Psoas muscle (tissue), 8 donors: Measurements from ENCODE around the gene SLC22A2. TPM values are rescaled to one million over a fixed set of nuclear protein-coding genes. Genes with fewer than 3 reads are reported as not detected.

Source experiments
- ATAC-seq, 4 donors: fragments of 200-7000 bp; cut with Tn5 transposase; one replicate each; pipeline ENCODE4 v1.9.1; 2020; ENCODE audit warnings: moderate library complexity in 3 of 4, mild to moderate bottlenecking in 2 of 4
- DNase-seq, 2 donors: peaks; one replicate each; pipeline ENCODE4 v3.0.0-alpha.2; 2020
- H3K27ac ChIP-seq: fragments of 200-600 bp; one replicate; pipeline ENCODE4 v1.8.0; 2022
- H3K27me3 ChIP-seq, 3 donors: fragments of 200-600 bp in 1 of 3; one replicate each; pipeline versions ENCODE4 v1.6.1 to v1.8.0; 2013 to 2022; ENCODE audit warnings: low read length in 2 of 3, mild to moderate bottlenecking in 2 of 3, moderate library complexity in 1 of 3; ENCODE audit not compliant: insufficient read depth in 3 of 3
- H3K36me3 ChIP-seq, 2 donors: fragments of 200-600 bp in 1 of 2; one replicate each; pipeline versions ENCODE4 v1.6.1 to v1.8.0; 2013 to 2022; ENCODE audit warnings: low read depth in 1 of 2, mild to moderate bottlenecking in 1 of 2, moderate library complexity in 1 of 2; ENCODE audit not compliant: insufficient read depth in 1 of 2
- H3K4me1 ChIP-seq: fragments of 200-600 bp; one replicate; pipeline ENCODE4 v1.8.0; 2022
- H3K4me3 ChIP-seq: fragments of 200-600 bp; one replicate; pipeline ENCODE4 v1.8.0; 2022; ENCODE audit warnings: mild to moderate bottlenecking
- H3K9me3 ChIP-seq: fragments of 200-600 bp; one replicate; pipeline ENCODE4 v1.8.0; 2022
- WGBS, 3 donors: extraction: QIAGEN DNeasy Blood & Tissue Kit; methylation state at CpG; one replicate each; pipeline versions ENCODE4 v1.1.6 to v1.1.7; 2013; 5-methylcytosine and 5-hydroxymethylcytosine counted together
- intact Hi-C, 2 donors: fragments of 100-400 bp; cut with DNase I; formaldehyde crosslinking; loops; one replicate each; pipeline versions ENCODE4 v1.11.0 to v1.14.2; 2022
- polyA plus RNA-seq, 3 donors: library from polyadenylated mRNA; stranded (reverse); fragments of 200-250 nt; gene quantifications; one replicate each; pipeline ENCODE4 v1.2.3, GENCODE V29; 2013
- total RNA-seq, 4 donors: library from RNA; stranded (reverse); fragmentation: NEBNext Ultra II Directional in 2 of 4; extraction: Animal tissue kit (Norgen Biotek cat#: 25700) in 2 of 4; gene quantifications; one replicate each; pipeline versions ENCODE4 v1.2.1 to v1.2.4, GENCODE V29; 2021 to 2023
- TF ChIP-seq, protein P1 (sequence below): fragments of 200-600 bp; IDR thresholded peaks from one replicate; pipeline ENCODE4 v1.8.0; 2022; ENCODE audit warnings: antibody characterized with exemption
- donor health status: healthy with polysubstance abuse.
- donor health status: DM: no; HTN: no; CAD: no; lungs with moderate emphysema.
- donor health status: Bipolar disorder and iron deficiency.
- donor health status: healthy.
- donor health status: DM: yes; HTN: yes; CAD: no.
- donor health status: DM: no; HTN: no; CAD: no.
- donor health status: DM: no; HTN: no; CAD: no.
- donor health status: DM: yes; HTN: yes; CAD: no.

SLC22A2 gene
- total and polyA plus RNA-seq, 7 donors: 0.06 to 0.75 (median 0.44) TPM; not detected in 1

- no peak overlapping the region for H3K4me3 ChIP-seq
- ATAC-seq (peak in 1 of 4 donors; percentile 46), DNase-seq (no peak)
- WGBS, 3 donors: 58 to 94% (median 76%) methylated on average over 1 of the region's 1 CpG
- TF ChIP-seq, protein P1, sequence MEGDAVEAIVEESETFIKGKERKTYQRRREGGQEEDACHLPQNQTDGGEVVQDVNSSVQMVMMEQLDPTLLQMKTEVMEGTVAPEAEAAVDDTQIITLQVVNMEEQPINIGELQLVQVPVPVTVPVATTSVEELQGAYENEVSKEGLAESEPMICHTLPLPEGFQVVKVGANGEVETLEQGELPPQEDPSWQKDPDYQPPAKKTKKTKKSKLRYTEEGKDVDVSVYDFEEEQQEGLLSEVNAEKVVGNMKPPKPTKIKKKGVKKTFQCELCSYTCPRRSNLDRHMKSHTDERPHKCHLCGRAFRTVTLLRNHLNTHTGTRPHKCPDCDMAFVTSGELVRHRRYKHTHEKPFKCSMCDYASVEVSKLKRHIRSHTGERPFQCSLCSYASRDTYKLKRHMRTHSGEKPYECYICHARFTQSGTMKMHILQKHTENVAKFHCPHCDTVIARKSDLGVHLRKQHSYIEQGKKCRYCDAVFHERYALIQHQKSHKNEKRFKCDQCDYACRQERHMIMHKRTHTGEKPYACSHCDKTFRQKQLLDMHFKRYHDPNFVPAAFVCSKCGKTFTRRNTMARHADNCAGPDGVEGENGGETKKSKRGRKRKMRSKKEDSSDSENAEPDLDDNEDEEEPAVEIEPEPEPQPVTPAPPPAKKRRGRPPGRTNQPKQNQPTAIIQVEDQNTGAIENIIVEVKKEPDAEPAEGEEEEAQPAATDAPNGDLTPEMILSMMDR: no peak
- H3K4me1 ChIP-seq: no peaks in the 10 kb centered on the region
- H3K9me3 ChIP-seq: peaks cover 11% of the 10 kb centered on the region
- no peak overlapping the region for H3K27ac ChIP-seq
- no peaks in the 10 kb centered on the region for H3K27me3 ChIP-seq
- intact Hi-C loops: no loop called here
- H3K36me3 ChIP-seq: no peaks in the 10 kb centered on the region
Observed at GRCh38 chr6:160188773-160189172, 69.8 kb downstream of the SLC22A2 start.

DNA sequence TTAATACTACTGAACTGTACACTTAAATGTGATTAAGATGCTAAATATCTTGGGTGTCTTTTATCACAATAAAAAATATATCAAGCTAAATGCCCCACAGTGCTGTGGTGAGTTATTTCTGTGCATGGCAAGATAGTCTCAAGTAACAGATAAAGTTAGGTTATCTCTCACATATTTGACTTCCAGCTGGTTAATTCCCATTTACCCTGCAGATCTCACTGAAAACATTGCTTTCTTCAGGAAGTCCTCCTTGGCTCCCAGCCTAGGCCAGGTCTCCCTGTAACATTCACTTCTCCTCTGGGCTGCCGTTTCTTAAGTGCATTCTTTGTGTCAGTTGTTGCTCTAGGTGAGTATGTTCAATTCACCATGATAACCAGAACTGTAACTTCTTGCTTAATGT is 77.9 kb downstream of the SLC22A2 start:
- ATAC-seq: no peak
- H3K27ac ChIP-seq: no peak overlapping the region
- H3K4me1 ChIP-seq: no peaks in the 10 kb centered on the region
- H3K36me3 ChIP-seq: no peaks in the 10 kb centered on the region
- no peak for DNase-seq
- intact Hi-C loops: no loop called here
- 57 to 63% (median 57%) methylated on average over 1 of the region's 1 CpG for WGBS, 3 donors
- H3K4me3 ChIP-seq: no peak overlapping the region
- TF ChIP-seq, protein P1: no peak
- H3K27me3 ChIP-seq: no peaks in the 10 kb centered on the region
- no peaks in the 10 kb centered on the region for H3K9me3 ChIP-seq

DNA sequence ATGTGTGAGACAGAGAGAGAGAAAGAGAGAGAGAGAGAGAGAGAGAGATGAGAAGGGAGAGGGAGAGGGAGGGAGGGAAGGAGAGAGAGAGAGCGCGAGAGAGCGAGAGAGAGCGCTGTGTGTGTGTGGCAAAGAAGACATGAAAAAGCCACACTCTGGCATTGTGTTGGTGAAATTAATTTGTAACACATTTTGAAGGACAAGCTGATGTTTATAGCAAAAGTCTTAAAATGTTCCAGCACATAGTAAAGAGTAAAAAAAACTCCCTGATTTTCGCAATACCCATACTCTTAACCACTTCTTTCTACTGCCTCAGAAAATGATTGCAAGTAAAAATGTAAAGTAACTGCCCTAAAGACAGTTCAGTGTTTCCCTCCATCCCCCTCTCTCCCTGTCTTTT is 80.3 kb downstream of the SLC22A2 start:
- Histone ChIP-seq H3K4me1 (no peaks in the 10 kb centered on the region), H3K27me3 (no peaks in the 10 kb centered on the region), H3K36me3 (no peaks in the 10 kb centered on the region), H3K9me3 (no peaks in the 10 kb centered on the region), H3K27ac (no peak overlapping the region), H3K4me3 (no peak overlapping the region)
- TF ChIP-seq, protein P1: no peak
- WGBS, 3 donors: 81 to 90% (median 81%) methylated on average over 5 of the region's 5 CpGs
- ATAC-seq: no peak
- intact Hi-C loops: no loop called here
- no peak for DNase-seq

GRCh38 chr6:160177220-160177619 is 81.4 kb downstream of the SLC22A2 start:
- Histone ChIP-seq H3K27ac (no peak overlapping the region), H3K4me1 (no peaks in the 10 kb centered on the region), H3K36me3 (no peaks in the 10 kb centered on the region), H3K4me3 (no peak overlapping the region), H3K9me3 (no peaks in the 10 kb centered on the region), H3K27me3 (no peaks in the 10 kb centered on the region)
- DNase-seq: no peak
- 25 to 35% (median 29%) methylated on average over 2 of the region's 2 CpGs for WGBS, 3 donors
- intact Hi-C loops: no loop called here
- TF ChIP-seq, protein P1: no peak
- ATAC-seq: no peak

- intact Hi-C loops: no loop called here
- 53 to 56% (median 54%) methylated on average over 2 of the region's 2 CpGs for WGBS, 3 donors
Observed at GRCh38 chr6:160174681-160175080, 83.9 kb downstream of the SLC22A2 start.

More at GRCh38 chr6:160174681-160175080, 83.9 kb downstream of the SLC22A2 start:
- Histone ChIP-seq H3K9me3 (no peaks in the 10 kb centered on the region), H3K27me3 (no peaks in the 10 kb centered on the region), H3K36me3 (no peaks in the 10 kb centered on the region), H3K27ac (no peak overlapping the region), H3K4me1 (no peaks in the 10 kb centered on the region), H3K4me3 (no peak overlapping the region)
- TF ChIP-seq, protein P1: no peak
- ATAC-seq (no peak), DNase-seq (no peak)
